ENCODE data around the gene PANK1.
"Not testable (repeated sequence)": the region's sequence is repeated elsewhere in the genome, so short reads cannot be mapped to it uniquely, and the experiment has no call there.

Gene PANK1

DNA sequence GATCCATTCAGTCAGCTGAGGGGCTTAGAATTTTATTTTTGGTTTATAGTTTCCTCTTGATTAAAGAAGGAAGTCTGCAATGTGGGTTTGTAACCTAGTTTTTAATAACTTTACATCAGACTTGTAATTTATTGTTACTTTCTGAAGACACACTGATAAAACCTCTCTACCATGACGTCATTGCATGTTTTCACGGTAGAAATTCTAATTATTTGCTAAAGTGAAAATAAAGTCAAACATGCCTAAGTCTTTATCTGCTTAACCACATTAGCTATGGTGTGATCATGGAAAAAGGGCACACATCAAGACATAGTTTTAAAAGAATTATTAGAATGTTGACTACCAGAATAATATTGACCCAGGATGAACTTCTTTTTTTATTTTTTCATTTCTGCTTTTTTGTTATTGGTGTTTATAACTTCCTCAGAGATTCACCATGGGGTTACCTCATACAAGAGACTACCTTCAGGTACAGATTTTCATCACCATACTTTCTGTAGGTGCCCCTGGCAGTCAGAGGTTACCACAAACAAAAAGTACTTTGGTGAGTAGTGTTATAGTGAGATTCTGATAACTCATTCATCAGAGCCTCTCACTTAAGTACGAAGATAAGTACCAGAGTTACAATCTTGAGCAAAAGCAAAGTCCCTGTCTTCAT lies 7.0 kb upstream of the PANK1 start:
- DNase-seq (ENCODE audit: low spot score), result no peak

- no peak for DNase-seq (ENCODE audit: low spot score)
These were observed 6.3 kb upstream of the PANK1 start for GRCh38 chr10:89651205-89651915.

GRCh38 chr10:89649051-89649450 lies 4.0 kb upstream of the PANK1 start:
- DNase-seq (ENCODE audit: low spot score), result no peak

GRCh38 chr10:89648074-89648473 lies 3.0 kb upstream of the PANK1 start:
- DNase-seq (ENCODE audit: low spot score), result no peak

DNA sequence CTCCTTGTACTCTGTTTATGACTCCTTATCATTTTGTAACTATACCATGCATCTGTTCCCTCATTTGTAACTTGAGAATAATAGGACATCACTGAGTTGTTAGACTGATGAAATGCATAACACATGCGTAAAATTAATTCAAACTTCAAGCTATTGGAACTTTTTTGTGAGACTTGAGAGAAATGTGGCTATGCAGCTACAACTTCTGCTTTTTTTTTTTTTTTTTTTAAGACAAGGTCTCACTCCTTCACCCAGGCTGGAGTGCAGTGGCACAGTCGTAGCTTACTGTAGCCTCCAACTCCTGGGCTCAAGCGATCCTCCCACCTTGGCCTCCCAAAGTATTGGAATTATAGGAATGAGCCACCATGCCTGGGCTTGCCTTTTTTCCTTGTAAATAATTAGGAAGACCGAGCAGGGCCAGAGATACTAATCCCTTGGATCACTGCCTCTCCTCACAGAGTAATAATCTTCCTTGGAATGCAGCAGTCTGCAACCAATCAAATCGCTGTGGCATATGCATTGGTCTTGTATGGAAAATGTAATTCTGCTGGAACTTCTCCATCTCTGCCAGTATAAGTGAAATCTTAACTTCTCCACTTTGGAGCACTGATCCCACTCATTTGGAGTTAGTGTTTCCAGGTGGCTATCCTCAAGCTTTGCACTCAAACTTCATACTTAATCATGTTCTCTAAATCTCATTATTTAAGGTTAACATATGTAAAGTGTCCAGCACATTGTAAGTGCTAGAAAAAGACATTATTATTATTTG lies 2.0 kb upstream of the PANK1 start:
- no peak for DNase-seq (ENCODE audit: low spot score)

DNA sequence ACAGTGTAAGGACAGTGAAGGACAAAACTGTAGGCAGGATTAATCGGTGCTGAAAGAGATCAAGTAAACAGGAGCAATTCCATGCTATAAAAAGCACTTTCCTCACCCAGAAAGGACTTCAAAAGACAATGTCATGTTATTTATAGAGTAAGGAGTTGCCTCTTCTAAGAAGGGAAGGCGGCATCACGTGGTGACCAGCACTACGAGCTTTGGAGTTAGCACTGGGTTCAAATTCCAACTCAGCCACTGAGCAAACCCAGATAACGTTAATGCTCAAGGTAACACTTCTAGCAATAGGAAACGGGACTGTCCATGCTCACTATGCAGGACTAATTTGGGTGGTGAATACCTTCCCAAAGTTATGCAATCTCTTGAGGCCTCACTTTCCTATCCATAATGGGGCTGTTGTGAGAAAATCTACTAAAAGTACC lies 715 bp upstream of the PANK1 start:
- DNase-seq (ENCODE audit: low spot score), result peak; percentile 12

DNA sequence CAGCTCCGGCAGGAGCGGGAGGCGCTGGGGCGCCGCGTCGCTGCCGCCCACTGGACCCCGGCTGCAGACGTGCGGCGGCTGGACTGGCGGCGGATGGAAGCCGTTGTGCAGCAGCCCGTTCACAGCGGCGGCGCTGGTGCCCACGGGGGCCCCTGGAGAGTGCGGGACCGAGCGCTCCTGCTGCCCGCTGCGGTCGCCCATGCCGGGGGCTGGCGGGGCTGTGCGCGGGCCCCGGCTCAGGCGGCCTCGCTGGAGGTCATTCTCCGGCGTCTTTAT lies 413 bp downstream of the PANK1 start:
- no peak for DNase-seq (ENCODE audit: low spot score)

DNA sequence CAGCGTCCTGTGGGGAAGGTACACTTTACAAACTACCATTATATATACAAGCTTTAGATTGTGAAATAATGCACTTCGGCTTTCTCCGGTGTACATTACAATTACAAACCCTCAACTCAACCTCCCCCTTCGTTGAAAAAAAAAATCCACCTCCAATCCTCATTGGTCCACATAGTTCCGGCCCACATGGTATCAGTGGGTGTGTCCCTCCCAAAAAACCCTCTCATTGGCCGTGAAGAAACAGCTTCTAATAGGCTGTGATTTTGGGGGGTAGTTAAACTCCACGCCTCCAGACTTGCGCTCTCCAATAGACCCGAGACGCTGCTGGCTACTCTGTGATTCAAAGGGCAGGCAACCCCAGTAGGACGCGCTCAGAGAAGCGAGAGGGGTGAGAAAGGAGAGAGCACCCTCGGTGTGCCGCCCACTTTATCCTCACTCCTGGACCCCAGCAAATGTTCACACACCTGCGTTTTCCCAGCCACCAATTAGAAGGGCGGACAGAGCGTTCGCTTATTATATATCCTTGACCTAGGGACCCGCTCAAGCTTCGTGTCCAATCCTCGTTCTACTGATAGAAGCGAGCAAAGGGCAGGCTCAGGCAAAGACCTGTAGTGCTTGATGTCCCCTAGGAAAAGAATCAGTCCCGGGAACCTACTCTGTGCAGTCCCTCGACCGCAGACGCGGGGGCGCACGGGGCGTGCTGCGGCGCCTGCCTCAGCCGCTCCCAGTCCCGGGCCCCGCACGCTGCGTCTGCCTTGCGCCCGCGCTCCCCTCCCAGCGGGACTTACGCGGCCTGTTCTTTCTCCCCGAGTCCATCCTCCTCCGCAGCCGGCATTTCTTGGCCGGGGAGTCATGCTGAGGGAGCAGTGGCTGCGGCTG lies 991 bp downstream of the PANK1 start:
- DNase-seq (ENCODE audit: low spot score), result peak; percentile 91

DNA sequence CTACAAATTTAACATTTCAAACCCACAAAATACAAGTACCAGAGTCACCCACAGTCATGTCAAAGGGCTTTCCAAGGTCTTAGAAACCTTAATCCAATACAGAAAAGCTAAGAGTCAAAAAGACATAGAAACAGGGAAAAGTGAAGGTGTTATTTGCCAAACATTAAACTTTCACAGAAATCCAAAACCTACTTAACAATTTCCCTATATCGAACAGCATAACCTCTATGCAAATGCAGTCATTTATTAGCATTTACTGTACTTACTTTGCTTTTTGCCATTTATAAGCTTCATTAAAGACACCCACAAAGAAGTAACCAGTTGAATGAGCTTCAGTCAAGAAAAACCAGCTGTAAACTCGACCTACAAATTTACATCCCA lies 1.6 kb downstream of the PANK1 start:
- DNase-seq (ENCODE audit: low spot score), result no peak

GRCh38 chr10:89642193-89642592 lies 2.8 kb downstream of the PANK1 start:
- DNase-seq (ENCODE audit: low spot score), result no peak

DNA sequence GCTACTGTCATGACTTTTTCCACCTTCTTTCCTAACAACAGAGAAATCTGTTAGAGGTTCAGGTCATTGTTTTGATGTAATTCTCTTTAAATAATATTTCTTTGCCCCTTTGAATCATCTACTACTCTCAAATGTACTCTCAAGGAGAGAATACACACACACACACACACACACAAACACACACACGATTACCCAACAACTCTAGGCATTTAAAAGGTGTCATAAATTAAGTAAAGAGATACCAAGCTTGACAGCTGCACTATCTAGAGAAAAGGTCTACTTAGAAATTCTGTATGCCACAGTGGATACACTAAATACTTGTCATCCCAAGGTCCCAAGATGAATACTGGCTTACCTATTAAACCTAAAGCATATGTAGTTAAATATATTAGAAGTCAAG lies 4.8 kb downstream of the PANK1 start:
- no peak for DNase-seq (ENCODE audit: low spot score)

DNA sequence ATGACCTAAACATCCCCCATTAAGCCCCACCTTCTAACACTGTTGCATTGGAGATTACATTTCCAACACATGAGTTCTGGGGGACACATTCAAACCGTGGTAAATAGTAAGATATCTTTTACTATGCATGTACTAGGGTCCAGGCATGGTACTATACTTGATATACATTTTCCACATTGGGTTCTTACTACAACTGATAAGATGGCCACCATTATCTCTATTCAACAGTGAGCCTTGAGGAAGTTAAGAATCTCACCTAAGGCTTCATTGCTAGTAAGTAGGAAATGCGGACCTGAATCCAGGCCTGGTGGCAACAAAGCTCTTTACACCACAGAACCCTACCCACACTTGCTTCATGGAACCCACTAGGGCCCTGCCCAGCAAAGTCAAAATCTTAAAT lies 5.7 kb downstream of the PANK1 start:
- no peak for DNase-seq (ENCODE audit: low spot score)

DNA sequence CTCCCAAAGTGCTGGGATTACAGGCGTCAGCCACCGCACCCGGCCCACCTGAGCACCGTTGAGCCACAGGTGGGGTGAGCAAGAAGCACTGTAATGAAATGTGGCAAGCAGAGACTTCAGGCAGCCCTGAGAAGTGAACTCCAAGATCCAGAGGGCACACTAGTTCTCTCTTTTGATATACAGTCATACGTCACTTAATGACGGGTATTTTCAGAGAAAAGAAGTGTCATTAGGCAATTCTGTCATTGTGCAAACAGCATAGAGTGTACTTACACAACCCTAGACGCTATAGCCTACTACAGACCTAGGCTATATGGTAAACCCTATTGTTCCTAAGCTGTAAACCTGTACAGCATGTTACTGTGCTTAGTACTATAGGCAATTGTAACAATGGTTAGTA lies 7.9 kb downstream of the PANK1 start:
- no peak for DNase-seq (ENCODE audit: low spot score)

- DNase-seq (ENCODE audit: low spot score), result no peak
These were observed 10.4 kb downstream of the PANK1 start for GRCh38 chr10:89634637-89635036.

GRCh38 chr10:89633484-89633883 lies 11.6 kb downstream of the PANK1 start:
- no peak for DNase-seq (ENCODE audit: low spot score)

- DNase-seq (ENCODE audit: low spot score), result no peak
These were observed 12.2 kb downstream of the PANK1 start for GRCh38 chr10:89632824-89633223.

- DNase-seq (ENCODE audit: low spot score), result no peak
These were observed 17.2 kb downstream of the PANK1 start for GRCh38 chr10:89627830-89628229.

- DNase-seq (ENCODE audit: low spot score), result no peak
These were observed 19.8 kb downstream of the PANK1 start for GRCh38 chr10:89625041-89625765.

- DNase-seq (ENCODE audit: low spot score), result no peak
These were observed 21.0 kb downstream of the PANK1 start for GRCh38 chr10:89624020-89624419.

- DNase-seq (ENCODE audit: low spot score), result no peak
These were observed 22.9 kb downstream of the PANK1 start for GRCh38 chr10:89622151-89622550.

DNA sequence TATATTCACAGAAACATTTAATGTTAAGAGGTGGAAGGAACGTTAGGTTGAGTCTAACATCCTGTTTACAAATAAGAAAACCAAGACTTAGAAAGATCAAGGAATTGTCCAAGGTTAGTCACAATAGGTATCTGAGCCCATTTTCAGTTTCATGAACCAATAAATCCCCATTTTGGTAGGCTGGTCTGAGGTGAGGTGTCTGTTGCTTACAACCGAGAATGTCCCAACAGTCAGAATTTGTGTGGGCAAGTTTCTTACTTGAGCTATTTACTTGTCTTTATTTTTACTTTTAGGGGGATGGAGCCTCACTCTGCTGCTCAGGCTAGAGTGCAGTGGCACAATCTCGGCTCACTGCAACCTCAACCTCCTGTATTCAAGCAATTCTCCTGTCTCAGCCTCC lies 23.6 kb downstream of the PANK1 start:
- DNase-seq (ENCODE audit: low spot score), result no peak

DNA sequence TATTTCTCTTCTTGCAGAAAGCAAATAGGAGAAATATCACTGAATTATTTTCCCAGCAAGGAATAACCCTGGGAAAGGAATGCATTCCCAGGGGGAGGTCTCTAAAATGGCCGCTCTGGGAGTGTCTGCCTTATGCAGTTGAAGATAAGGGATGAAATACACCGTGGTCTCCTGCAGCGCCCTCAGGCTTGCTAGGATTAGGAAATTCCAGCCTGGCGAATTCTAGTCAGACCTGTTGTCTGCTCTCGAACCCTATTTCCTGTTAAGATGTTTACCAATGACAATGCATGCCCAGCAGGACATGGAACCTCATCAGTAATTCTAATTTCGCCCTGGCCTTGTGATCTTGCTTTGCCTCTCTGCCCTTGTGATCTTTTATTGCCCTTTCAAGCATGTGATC lies 24.7 kb downstream of the PANK1 start:
- DNase-seq (ENCODE audit: low spot score), result not testable (repeated sequence)

Measured in globus pallidus (tissue), 1 donor.